ENCODE results near the gene CBLC. TPM values are rescaled to one million over a fixed set of nuclear protein-coding genes. Genes with fewer than 3 reads are reported as not detected.

Gene CBLC, protein sequence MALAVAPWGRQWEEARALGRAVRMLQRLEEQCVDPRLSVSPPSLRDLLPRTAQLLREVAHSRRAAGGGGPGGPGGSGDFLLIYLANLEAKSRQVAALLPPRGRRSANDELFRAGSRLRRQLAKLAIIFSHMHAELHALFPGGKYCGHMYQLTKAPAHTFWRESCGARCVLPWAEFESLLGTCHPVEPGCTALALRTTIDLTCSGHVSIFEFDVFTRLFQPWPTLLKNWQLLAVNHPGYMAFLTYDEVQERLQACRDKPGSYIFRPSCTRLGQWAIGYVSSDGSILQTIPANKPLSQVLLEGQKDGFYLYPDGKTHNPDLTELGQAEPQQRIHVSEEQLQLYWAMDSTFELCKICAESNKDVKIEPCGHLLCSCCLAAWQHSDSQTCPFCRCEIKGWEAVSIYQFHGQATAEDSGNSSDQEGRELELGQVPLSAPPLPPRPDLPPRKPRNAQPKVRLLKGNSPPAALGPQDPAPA
- polyA plus RNA-seq (ENCODE audit: insufficient read length in 12 of 12) = 1 to 10 TPM in 3 of 12 donors, under 1 TPM in 4, not detected in 5; 0.11 to 9.9 (median 0.18) TPM
- long read RNA-seq, donor 1, transcript CBLC-201 (11 exons, 1,579 nt) = major isoform, 12 of 40 reads
- long read RNA-seq, donor 1, partial matches to known transcripts = 27 of 40 reads
- long read RNA-seq, donor 1, other reads (novel, unspliced or antisense) = 0 of 40 reads
- long read RNA-seq, donor 2 = 0 reads
- long read RNA-seq, donor 3 = 0 reads
- long read RNA-seq, donor 4 = 0 reads
- long read RNA-seq, donor 5 = 0 reads
- long read RNA-seq, donor 6 = 0 reads
- long read RNA-seq, donor 7 = 0 reads
- long read RNA-seq, donor 8 = 0 reads
- long read RNA-seq, donor 9, partial matches to known transcripts = 0 of 1 reads
- long read RNA-seq, donor 9, other reads (novel, unspliced or antisense) = 0 of 1 reads
- long read RNA-seq, donor 10 = 0 reads
- long read RNA-seq, donor 11 = 0 reads

DNA sequence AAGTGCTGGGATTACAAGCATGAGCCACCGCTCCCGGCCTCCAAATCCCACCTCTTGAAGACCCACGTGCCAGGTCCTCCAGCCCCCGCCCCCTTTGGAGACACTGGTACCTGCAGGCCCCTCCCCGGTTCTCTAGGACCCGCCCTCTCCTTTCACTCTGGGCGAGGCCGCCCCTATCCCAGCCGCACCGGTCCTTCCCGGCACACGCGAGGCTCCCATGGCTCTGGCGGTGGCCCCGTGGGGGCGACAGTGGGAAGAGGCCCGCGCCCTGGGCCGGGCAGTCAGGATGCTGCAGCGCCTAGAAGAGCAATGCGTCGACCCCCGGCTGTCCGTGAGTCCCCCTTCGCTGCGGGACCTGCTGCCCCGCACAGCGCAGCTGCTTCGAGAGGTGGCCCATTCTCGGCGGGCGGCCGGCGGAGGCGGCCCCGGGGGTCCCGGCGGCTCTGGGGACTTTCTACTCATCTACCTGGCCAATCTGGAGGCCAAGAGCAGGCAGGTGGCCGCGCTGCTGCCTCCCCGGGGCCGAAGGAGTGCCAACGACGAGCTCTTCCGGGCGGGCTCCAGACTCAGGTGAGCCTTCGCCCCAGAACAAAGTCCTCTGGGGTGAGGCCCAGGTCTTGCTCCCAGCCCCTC is at the start of gene CBLC:
Gene CBLC, plus strand, starts transcription at position 176 of the 633 bp plus-strand sequence. Its CDS starts 42 bp downstream, at position 218.
- DNase-seq = no peak

DNA sequence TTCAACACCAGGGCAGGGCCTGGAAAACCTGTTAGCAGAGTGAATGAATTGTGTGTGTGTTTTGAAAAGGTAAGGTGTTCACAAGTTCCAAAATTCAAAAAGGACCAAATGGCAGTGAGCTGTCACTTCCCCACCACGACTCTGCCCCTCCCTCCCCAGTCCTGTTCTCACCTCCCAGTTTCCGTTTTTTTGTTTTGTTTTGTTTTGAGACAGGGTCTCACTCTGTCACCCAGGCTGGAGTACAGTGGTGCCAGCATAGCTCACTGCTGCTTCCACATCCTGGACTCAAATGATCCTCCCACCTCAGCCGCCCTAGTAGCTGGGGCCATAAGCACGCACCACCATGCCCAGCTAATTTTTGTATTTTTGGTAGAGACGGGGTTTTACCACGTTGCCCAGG is 49.5 kb upstream of the CBLC start:
- no peak for DNase-seq

DNA sequence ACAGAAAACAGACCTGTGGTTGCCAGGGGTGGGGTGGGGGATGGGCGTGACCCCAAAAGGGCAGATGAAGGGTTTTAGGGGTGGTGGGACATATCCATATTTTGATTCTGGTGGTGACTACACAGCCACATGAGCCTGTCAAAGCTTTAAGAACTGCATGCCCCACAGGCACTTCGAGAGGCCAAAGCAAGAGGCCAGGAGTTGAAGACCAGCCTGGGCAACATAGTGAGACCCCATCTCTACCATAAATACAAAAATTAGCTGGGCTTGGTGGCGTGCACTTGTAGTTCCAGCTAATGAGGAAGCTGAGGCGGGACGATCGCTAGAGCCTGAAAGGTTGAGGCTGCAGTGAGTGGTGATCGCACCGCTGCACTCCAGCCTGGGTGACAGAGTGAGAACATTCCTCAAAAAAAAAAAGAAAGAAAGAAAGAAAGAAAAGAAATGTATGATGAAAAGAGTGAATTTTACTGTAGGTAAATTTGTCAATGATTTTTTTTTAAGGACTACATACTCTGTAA is 48.1 kb upstream of the CBLC start:
- DNase-seq = no peak

DNA sequence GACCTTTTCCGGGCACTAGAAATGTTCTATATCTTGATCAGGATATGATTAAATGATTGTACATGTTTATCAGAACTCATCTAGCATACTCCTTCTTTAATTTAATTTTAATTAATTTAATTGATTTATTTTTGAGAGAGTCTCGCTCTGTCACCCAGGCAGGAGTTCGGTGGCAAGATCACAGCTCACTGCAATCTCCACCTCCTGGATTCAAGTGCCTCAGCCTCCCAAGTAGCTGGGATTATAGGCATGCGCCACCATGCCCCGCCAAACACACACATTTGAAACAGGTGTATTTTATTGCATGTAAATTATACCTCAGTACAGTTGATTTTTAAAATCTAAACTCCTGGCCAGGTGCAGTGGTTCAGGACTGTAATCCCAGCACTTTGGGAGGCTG is 46.6 kb upstream of the CBLC start:
- no peak for DNase-seq

DNA sequence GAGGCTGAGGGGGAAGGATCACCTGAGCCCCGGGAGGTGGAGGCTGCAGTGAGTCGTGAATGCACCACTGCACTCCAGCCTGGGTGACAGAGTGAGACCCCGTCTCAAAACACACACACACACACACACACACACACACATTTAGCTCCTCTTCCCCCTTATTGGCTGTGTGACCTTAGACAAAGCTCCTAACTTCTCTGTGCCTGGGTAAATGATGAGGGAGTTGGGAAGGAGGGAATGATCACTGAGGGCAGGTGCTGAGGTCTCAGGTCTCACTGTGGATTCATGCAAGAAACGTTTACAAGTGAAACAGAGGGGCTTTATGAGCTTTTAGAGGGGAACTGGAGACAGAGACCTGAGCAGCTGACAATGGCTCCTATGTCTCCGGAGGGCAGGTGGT is 46.1 kb upstream of the CBLC start:
- no peak for DNase-seq

DNA sequence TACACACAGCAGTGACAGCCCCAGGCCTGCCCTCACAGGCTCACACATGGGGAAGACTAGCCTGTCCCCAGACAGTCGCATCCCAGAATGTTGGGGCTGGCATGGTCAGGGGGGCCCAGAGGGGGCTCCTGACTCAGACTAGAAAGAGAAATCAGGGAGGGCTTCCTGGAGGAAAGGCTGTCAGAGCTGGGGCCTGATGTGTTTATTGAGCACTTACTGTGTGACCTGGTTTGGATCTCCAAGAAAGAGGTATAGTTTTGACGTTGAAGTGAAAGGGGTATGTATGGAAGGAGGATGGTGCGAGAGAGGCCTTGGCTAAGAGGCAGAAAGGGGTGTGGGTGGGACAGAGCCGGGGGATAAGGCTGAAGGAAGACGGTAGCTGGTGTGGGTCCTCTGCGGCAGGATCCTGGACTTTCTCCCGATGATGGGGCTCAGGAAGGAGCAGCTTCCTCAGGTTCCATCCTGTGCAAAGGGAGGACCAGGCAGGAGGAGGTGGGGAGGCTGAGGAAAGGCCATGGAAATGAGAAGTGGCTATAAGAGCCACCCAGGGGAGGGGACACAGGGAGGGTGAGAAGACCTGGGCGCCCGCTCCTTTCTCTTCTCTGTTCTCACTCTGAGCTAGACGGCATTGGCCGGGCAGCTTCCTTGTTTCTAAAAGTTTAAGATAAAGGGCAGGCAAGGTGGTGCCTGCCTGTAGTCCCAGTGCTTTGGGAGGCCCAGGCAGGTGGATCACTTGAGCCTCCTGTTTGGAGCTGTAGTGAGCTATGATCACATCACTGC is 45.3 kb upstream of the CBLC start:
- DNase-seq = no peak

DNA sequence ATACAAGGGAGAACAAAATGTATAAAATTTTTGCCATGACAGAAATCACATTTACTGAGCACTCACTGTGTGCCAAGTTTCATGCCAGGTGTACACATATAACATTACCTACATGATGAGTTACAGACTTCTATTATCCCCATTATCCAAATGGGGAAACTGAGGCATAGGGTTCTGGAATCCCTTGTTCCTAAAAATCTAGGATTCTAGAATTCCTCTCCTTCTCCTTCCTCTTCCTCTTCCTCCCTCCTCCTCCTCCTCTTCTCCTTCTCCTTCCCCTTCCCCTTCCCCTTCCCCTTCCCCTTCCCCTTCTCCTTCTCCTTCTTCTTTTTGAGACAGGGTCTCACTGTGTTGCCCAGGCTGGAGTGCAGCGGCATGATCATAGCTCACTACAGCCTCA is 43.3 kb upstream of the CBLC start:
- no peak for DNase-seq

DNA sequence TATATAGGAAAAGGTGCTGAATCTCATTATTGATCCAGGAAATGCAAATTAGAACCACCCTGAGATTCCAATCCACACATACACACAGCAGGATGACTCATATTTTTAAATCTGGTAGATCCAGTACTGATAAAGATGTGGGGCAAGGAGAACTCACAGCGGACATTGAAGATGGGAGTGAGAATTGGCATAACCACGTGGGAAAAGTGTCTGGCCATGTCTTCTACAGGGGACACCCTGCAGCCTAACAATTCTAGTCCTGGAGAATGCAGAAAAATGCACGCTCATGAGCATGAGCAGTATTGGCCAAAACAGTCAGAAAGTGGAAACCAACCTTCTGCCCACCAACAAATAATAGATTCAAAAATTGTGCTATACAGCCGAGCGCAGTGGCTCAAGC is 42.7 kb upstream of the CBLC start:
- no peak for DNase-seq

DNA sequence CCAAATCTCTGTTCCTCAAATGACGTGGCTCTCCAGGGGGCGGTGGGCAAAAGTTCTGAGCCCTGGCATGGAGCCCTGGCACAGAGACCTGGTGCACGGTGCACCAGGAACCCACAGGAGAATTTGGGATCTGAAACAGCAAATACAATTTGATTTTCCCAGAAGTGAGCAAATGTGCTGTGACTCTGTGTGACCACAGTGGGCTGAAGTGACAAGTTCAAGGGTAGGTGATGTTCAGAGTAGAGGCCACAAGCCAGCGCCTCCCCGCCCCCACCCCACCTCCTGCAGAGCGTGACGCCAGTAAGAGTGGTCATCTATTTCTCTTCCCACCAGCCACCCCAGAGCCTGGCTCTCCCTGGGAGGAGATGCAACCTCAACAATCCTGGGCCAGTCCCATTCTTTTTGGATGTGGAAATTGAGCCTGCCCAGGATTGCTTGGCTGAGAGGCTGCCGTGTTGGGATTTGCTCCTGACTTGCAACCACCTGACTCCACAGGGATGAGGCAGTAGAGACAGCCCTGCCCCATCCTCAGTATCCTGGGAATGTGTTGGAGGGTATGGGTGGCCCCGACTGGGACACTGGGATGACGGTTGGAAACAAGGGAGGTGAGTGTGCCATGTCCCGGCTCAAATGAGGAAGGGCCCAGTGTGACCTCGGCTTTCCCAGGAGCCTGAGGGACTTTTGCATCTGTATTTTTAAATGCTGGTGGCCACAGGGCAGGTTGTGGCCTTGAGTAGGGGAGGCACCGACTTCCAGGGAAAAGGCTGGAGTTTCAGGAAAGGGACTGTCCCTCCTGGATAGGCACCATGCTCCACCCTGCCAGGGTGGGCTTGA is 40.2 kb upstream of the CBLC start:
- DNase-seq = no peak

DNA sequence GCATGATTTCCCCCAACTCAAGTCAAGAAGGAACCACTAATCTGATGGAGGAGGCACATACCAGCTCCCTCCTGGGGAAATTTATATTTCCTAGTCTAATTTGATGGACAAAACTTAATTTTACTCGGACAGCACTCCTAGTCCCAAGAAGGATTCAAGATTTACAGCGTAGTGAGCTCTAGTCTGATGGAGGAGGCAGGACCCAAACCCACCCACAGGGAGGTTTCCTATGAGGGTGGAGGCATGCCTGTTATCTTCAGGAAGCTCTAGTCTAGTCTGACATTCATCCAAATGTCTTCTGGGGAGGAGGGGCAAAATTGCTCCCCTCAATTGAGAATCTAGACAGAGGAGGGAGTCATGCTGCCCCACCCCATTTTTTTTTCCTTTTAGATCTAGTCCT is 39.6 kb upstream of the CBLC start:
- DNase-seq = no peak

DNA sequence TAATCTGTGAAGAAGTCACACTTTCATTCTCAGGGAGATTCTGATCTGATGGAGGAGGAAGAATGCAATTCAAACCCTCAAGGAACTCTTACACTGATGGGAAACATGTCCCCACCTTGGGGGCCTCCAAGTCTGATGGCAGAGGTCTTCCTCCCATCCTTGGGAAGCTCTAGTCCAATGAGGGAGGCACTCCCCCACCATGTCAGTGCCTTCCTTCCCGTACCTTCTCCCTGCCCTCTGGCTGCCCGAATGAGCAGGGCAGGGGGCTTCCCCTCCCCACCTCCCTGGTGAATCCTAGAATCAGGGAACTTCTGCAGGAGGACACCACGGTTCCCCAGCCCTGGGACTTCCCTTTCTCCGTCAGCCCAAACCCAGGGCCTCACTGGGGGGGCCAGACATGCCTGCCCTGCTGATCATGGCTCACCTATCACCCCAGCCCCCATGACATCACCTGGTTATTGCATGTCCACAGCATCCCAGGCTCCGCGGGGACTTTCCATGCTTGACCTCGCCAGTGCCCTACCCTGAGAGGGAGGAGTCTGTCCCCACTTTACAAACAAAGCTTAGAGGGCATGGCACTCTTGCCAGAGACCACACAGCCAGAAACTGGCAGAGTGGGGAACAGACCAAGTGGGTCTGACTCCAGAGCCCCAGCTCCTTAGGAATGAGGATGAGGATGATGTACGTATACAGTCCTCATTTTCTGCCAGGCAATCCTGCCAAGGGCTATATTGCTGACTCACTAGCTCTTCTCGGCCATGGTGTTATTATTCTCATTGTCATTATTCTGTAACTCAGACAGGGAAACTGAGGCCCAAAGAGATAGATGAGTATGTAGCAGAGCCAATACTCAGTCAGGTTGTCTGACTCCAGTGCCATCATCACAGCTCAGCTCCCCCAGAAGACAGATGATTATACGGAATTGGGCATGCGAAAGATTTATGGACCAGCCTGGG is 38.8 kb upstream of the CBLC start:
- no peak for DNase-seq

DNA sequence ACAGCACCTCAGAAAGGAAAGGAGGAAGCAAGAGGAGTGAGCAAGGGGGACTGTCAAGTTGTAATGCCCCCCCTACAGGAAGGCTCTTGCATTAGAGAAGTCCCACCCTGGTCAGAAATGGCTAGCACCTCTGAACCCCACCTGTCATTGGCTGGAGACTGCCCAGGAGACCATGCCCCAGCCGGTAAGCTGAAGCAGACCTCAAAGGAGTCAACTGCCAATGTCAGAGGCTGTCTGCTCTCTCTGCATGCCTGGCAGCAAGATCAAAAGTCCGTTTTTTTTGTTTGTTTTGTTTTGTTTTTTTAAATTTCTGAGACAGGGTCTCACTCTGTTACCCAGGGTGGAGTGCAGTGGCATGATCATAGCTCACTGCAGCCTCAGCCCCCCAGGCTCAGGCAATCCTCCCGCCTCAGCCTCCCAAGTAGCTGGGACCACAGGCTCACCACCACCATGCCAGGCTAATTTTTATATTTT is 37.3 kb upstream of the CBLC start:
- DNase-seq = no peak

DNA sequence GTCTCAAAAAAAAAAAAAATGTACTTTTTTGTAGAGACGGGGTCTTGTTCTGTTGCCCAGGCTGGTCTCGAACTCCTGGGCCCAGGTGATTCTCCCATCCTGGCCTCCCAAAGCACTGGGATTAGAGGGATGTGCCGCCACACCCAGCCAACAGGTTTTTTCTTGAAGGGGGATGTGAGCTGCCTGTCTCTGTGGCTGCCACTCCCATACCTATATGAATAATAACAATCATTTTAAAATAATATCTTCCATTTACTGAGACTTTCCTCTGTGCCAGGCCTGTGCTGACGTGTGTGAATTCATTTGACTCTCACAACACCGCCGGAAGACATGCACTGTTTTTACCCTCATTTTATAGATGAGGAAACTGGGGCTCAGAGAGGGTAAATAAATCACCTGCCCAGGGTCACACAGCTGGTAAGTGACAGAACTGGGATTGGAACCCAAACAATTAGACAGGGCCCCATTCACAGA is 36.4 kb upstream of the CBLC start:
- DNase-seq = no peak

DNA sequence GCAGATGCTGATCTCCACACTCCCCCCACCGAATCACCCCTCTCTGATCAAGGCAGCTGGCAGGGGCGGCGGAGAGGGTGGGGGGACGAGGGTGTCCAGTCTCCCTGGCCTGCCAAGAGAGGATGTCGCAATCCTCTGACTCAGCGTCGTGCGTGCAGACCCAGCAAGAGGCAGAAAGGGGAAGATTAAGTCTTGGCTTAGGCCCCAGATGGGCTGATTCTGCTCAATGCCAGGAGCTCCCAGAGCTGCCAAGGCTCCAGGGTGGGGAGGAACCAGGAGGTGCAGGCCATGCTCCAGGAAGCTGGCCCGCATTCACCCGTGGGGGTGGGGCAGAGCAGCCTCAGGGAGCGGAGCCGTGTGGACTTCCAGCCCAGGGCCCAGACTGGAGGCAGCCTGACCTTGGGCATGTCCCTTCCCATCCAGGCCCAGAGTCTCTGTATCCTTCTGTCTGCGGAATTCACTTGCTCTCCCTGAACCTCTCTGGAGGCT is 35.8 kb upstream of the CBLC start:
- peak; percentile 94 for DNase-seq

DNA sequence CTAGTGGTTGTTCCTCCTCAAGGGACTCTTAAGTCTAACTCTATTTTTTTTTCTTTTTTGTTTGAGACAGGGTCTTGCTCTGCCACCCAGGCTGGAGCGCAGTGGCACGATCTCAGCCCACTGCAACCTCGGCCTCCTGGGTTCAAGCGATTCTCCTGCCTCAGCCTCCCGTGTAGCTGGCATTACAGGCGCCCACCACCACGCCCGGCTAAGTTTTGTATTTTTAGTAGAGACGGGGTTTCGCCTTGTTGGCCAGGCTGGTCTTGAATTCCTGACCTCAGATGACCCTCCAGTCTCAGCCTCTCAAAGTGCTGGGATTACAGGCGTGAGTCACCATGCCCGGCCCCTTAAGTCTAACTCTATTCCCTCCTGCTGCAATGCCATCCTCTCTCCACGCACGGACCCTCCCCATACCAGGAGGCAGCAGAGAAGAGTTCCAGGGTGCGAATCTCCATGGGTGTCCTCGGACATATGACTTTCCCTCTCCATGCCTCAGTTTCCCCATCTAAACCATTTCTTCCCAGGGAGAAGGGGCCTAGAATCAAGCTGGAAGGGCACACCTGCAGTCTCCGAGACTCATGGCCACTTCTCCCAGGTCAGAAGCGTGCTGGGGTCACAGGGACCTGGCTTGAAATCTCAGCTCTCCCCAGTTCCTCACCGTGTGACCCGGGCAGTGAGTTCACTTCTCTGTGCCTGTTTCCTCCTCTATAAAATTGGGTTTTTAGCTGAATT is 35.2 kb upstream of the CBLC start:
- no peak for DNase-seq

DNA sequence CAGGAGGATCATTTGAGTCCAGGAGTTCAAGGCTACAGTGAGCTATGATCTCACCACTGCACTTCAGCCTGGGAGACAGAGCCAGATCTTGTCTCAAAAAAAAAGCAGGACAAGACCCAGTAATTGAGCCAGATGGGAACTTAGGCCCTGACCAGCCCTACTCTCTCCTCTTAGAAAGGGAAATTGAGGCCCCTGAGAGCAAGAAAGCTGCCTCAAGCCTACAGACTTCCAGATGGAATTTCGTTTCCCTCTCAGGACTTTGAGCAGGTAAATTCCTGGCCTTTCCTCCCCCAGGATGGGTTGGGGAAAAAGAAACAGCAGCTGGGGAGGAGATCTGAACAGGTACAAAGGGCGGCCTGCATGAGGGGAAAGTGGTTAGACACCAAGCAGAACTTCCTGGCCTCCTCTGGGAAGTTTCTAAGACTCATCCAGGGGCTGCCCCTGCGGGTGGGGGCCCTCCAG is 32.8 kb upstream of the CBLC start:
- no peak for DNase-seq

DNA sequence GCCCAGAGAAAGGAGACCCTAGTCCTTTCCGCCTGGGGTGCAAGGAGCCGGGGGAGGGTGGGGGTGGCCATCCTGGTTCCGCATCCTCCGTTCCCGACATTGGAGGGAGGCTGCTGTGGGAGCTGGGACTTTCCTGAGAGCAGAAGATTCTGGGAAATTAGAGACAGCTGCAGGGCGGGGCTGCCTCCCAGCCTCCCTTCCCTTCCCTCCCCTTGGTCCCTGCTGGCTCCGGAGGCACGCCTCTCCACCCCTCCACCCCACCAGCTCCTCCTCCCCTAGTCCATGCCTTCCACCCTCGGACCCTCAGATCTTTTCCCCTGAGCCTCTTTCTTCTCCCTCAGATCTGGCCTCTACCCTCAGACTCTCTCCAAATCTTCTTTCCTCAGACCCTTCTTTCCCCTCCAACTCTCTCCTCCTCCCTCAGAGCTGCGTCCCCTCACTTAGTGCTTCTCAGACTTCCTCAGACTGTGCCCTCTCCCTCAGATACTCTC is 32.3 kb upstream of the CBLC start:
- DNase-seq = peak; percentile 86

All from muscle of arm (tissue), 14 donors.